ENCODE results near the gene CERS3.

Gene CERS3

GRCh38 chr15:100528833-100529428 lies at the start of gene CERS3:
CERS3 (minus strand) TSS chr15:100528950; CDS start chr15:100501849, 27,101 bp downstream.
- TF ChIP-seq Cebpa-rat (IDR thresholded peaks at IDR 0.05), result no peak
- H3K4me2 ChIP-seq, result no peak within 1 kb of the TSS
- H3K4me3 ChIP-seq, result no peak within 1 kb of the TSS
- H3K27ac ChIP-seq, result no peak within 1 kb of the TSS
- H3K36me3 ChIP-seq, result no peaks in the 10 kb centered on the region
- H3K27me3 ChIP-seq, result no peaks in the 10 kb centered on the region
- peaks cover 0 to 11% (median 8%) of the 10 kb centered on the region in 10 experiments; a peak in 12 of 20 replicates for H3K4me1 ChIP-seq
- H4K20me1 ChIP-seq, result no peaks in the 10 kb centered on the region
- no peak within 1 kb of the TSS for H3K9ac ChIP-seq
- no peaks in the 10 kb centered on the region for H3K9me3 ChIP-seq (replicated peaks in 1 of 11)

- Histone ChIP-seq H3K27me3 (no peaks in the 10 kb centered on the region), H3K4me3 (no peak overlapping the region), H3K4me2 (no peak overlapping the region), H3K36me3 (peaks cover 24 to 59% (median 51%) of the 10 kb centered on the region in 11 experiments), H3K4me1 (no peaks in the 10 kb centered on the region), H3K9ac (no peak overlapping the region), H4K20me1 (no peaks in the 10 kb centered on the region), H3K9me3 (replicated peaks in 1 of 11) (peaks cover 0 to 3% (median 0%) of the 10 kb centered on the region in 11 experiments; a peak in 1 of 22 replicates), H3K27ac (no peak overlapping the region)
- no peak for TF ChIP-seq Cebpa-rat (IDR thresholded peaks at IDR 0.05)
These were observed 44.8 kb upstream of the CERS3 start for GRCh38 chr15:100573526-100573925.

GRCh38 chr15:100572362-100572983 lies 43.7 kb upstream of the CERS3 start:
- no peak for TF ChIP-seq Cebpa-rat (IDR thresholded peaks at IDR 0.05)
- no peak overlapping the region for H3K4me2 ChIP-seq
- H3K9me3 ChIP-seq (replicated peaks in 1 of 11), result no peaks in the 10 kb centered on the region
- no peaks in the 10 kb centered on the region for H4K20me1 ChIP-seq
- peaks cover 24 to 70% (median 53%) of the 10 kb centered on the region in 11 experiments for H3K36me3 ChIP-seq
- H3K9ac ChIP-seq, result no peak overlapping the region
- no peak overlapping the region for H3K4me3 ChIP-seq
- no peaks in the 10 kb centered on the region for H3K4me1 ChIP-seq
- H3K27me3 ChIP-seq, result no peaks in the 10 kb centered on the region
- no peak overlapping the region for H3K27ac ChIP-seq

- TF ChIP-seq Cebpa-rat (IDR thresholded peaks at IDR 0.05), result no peak
- H3K36me3 ChIP-seq, result peaks cover 24 to 70% (median 53%) of the 10 kb centered on the region in 11 experiments
- H3K4me2 ChIP-seq, result no peak overlapping the region
- H3K9me3 ChIP-seq (replicated peaks in 1 of 11), result no peaks in the 10 kb centered on the region
- H3K4me1 ChIP-seq, result no peaks in the 10 kb centered on the region
- H3K9ac ChIP-seq, result no peak overlapping the region
- H3K27me3 ChIP-seq, result no peaks in the 10 kb centered on the region
- H3K27ac ChIP-seq, result no peak overlapping the region
- H3K4me3 ChIP-seq, result no peak overlapping the region
- H4K20me1 ChIP-seq, result no peaks in the 10 kb centered on the region
These were observed 42.9 kb upstream of the CERS3 start for GRCh38 chr15:100571592-100572167.

GRCh38 chr15:100570735-100571313 lies 42.1 kb upstream of the CERS3 start:
- H3K9me3 ChIP-seq (replicated peaks in 1 of 11), result no peaks in the 10 kb centered on the region
- no peak overlapping the region for H3K9ac ChIP-seq
- no peaks in the 10 kb centered on the region for H4K20me1 ChIP-seq
- TF ChIP-seq Cebpa-rat (IDR thresholded peaks at IDR 0.05), result no peak
- no peak overlapping the region for H3K4me2 ChIP-seq
- H3K4me3 ChIP-seq, result no peak overlapping the region
- H3K27ac ChIP-seq, result no peak overlapping the region
- H3K4me1 ChIP-seq, result no peaks in the 10 kb centered on the region
- no peaks in the 10 kb centered on the region for H3K27me3 ChIP-seq
- peaks cover 24 to 70% (median 53%) of the 10 kb centered on the region in 11 experiments for H3K36me3 ChIP-seq

- H3K4me3 ChIP-seq, result no peak overlapping the region
- no peaks in the 10 kb centered on the region for H3K4me1 ChIP-seq
- no peak overlapping the region for H3K27ac ChIP-seq
- H3K4me2 ChIP-seq, result no peak overlapping the region
- H3K36me3 ChIP-seq, result peaks cover 24 to 70% (median 53%) of the 10 kb centered on the region in 11 experiments
- no peaks in the 10 kb centered on the region for H3K27me3 ChIP-seq
- TF ChIP-seq Cebpa-rat (IDR thresholded peaks at IDR 0.05), result no peak
- no peak overlapping the region for H3K9ac ChIP-seq
- H3K9me3 ChIP-seq (replicated peaks in 1 of 11), result no peaks in the 10 kb centered on the region
- no peaks in the 10 kb centered on the region for H4K20me1 ChIP-seq
These were observed 41.5 kb upstream of the CERS3 start for GRCh38 chr15:100570275-100570674.

- Histone ChIP-seq H3K27me3 (no peaks in the 10 kb centered on the region), H3K9ac (no peak overlapping the region), H3K4me1 (no peaks in the 10 kb centered on the region), H3K4me3 (no peak overlapping the region), H3K27ac (no peak overlapping the region), H4K20me1 (no peaks in the 10 kb centered on the region), H3K4me2 (no peak overlapping the region), H3K9me3 (replicated peaks in 1 of 11) (no peaks in the 10 kb centered on the region), H3K36me3 (peaks cover 24 to 65% (median 47%) of the 10 kb centered on the region in 11 experiments)
- TF ChIP-seq Cebpa-rat (IDR thresholded peaks at IDR 0.05), result no peak
These were observed 40.6 kb upstream of the CERS3 start for GRCh38 chr15:100569391-100569790.

- Histone ChIP-seq H4K20me1 (no peaks in the 10 kb centered on the region), H3K36me3 (peaks cover 17 to 46% (median 32%) of the 10 kb centered on the region in 11 experiments), H3K4me3 (no peak overlapping the region), H3K4me1 (no peaks in the 10 kb centered on the region), H3K4me2 (no peak overlapping the region), H3K9me3 (replicated peaks in 1 of 11) (no peaks in the 10 kb centered on the region), H3K27me3 (no peaks in the 10 kb centered on the region), H3K27ac (no peak overlapping the region), H3K9ac (no peak overlapping the region)
- TF ChIP-seq Cebpa-rat (IDR thresholded peaks at IDR 0.05), result no peak
These were observed 38.3 kb upstream of the CERS3 start for GRCh38 chr15:100566850-100567628.

GRCh38 chr15:100565591-100565990 lies 36.8 kb upstream of the CERS3 start:
- Histone ChIP-seq H3K27me3 (no peaks in the 10 kb centered on the region), H3K4me2 (no peak overlapping the region), H3K4me1 (peaks cover 0 to 4% (median 0%) of the 10 kb centered on the region in 10 experiments; a peak in 2 of 20 replicates), H3K9me3 (replicated peaks in 1 of 11) (peaks cover 0 to 5% (median 0%) of the 10 kb centered on the region in 11 experiments; a peak in 1 of 22 replicates), H4K20me1 (no peaks in the 10 kb centered on the region), H3K27ac (no peak overlapping the region), H3K36me3 (peaks cover 13 to 32% (median 21%) of the 10 kb centered on the region in 11 experiments), H3K4me3 (no peak overlapping the region), H3K9ac (no peak overlapping the region)
- no peak for TF ChIP-seq Cebpa-rat (IDR thresholded peaks at IDR 0.05)
